Left ventricle myocardium inferior (tissue), 1 donor: ENCODE measurements around the gene DTNA. TPM values are rescaled to one million over a fixed set of nuclear protein-coding genes. Genes with fewer than 3 reads are reported as not detected.

Source experiments
- DNase-seq: peaks from one replicate; pipeline ENCODE4 v3.0.0-alpha.2; 2020
- H3K27ac ChIP-seq: fragments of 200-600 bp; replicated peaks from 2 replicates; pipeline ENCODE4 v1.8.0; 2021
- H3K27me3 ChIP-seq: fragments of 200-600 bp; 2 replicates; pipeline ENCODE4 v1.8.0; 2021; ENCODE audit warnings: low read depth
- H3K36me3 ChIP-seq: fragments of 200-600 bp; 2 replicates; pipeline ENCODE4 v1.8.0; 2021
- H3K4me1 ChIP-seq: fragments of 200-600 bp; 2 replicates; pipeline ENCODE4 v1.8.0; 2021
- H3K4me3 ChIP-seq: fragments of 200-600 bp; 2 replicates; pipeline ENCODE4 v1.8.0; 2021; ENCODE audit warnings: mild to moderate bottlenecking, moderate library complexity
- H3K9me3 ChIP-seq: fragments of 200-600 bp; replicated peaks from 2 replicates; pipeline ENCODE4 v1.8.0; 2021
- intact Hi-C: fragments of 100-400 bp; cut with micrococcal nuclease; formaldehyde crosslinking; loops from one replicate; pipeline ENCODE4 v1.11.0; 2022
- total RNA-seq: library from RNA; stranded (reverse); fragmentation: NEBNext Ultra II Directional; extraction: Animal tissue kit (Norgen Biotek cat#: 25700); gene quantifications from one replicate; pipeline ENCODE4 v1.2.1, GENCODE V29; 2021
- TF ChIP-seq, protein P1 (sequence below): fragments of 200-600 bp; IDR thresholded peaks from 2 replicates; pipeline ENCODE4 v1.8.0; 2021; ENCODE audit warnings: antibody characterized with exemption, mild to moderate bottlenecking, borderline replicate concordance
- donor health status: DM: no; HTN: yes; CAD: no; lungs with severe emphysema.

Gene DTNA
- total RNA-seq, 1 donor from 2014 or later, result 167 TPM

DNA sequence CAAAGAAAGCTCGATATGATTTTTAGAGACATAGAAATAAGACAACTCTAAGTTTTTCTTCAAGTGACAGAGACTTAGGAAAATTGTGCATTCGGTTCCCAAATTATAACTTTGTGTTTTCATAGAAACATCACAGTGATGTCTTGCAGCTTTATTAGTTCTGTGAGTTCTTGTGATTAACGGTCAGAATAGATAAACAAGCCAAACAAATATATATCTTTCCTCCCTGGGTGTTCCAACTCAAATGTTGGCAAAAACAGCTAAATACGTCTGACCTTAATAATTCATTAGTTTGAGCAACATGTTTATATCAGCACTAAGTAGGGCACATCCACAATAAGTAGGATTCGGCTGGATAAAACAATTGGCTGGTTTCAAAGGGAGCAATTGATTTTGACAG is 47.6 kb downstream of the DTNA start:
- DNase-seq, result no peak
- TF ChIP-seq, protein P1, sequence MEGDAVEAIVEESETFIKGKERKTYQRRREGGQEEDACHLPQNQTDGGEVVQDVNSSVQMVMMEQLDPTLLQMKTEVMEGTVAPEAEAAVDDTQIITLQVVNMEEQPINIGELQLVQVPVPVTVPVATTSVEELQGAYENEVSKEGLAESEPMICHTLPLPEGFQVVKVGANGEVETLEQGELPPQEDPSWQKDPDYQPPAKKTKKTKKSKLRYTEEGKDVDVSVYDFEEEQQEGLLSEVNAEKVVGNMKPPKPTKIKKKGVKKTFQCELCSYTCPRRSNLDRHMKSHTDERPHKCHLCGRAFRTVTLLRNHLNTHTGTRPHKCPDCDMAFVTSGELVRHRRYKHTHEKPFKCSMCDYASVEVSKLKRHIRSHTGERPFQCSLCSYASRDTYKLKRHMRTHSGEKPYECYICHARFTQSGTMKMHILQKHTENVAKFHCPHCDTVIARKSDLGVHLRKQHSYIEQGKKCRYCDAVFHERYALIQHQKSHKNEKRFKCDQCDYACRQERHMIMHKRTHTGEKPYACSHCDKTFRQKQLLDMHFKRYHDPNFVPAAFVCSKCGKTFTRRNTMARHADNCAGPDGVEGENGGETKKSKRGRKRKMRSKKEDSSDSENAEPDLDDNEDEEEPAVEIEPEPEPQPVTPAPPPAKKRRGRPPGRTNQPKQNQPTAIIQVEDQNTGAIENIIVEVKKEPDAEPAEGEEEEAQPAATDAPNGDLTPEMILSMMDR, result no peak
- H3K4me3 ChIP-seq, result no peak overlapping the region
- H3K27ac ChIP-seq, result no peak overlapping the region
- intact Hi-C loops, result no loop called here
- H3K27me3 ChIP-seq, result no peaks in the 10 kb centered on the region
- no peaks in the 10 kb centered on the region for H3K9me3 ChIP-seq
- peaks cover 23% of the 10 kb centered on the region for H3K4me1 ChIP-seq
- peaks cover 4% of the 10 kb centered on the region for H3K36me3 ChIP-seq

DNA sequence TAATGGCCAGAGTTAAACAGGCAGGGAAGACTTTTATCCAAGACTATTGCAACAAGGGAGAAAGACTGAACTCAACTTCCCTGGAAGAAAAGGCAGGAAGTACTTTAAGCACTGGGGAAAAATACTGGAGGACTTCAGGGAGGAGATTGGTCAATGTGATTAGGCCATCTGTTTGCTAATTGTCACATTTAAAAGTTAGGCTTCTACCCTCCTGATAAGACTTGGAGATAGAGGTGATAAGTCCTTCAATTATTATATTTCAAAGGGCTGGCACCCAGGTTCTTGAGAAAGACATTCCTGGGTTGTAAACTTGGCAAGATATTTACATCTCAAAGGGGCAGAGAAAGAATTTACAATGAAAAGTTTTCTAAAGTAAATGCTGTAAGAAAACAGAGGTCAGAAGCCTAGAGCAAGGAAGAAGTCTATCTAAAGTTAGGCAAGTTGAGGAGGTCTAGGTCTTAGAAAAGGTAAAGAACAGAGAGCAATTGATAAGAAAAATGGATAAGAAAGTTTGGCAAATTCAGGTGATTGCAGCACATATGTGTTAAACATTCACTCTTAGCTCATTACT is 48.4 kb downstream of the DTNA start:
- no peak overlapping the region for H3K27ac ChIP-seq
- H3K4me1 ChIP-seq, result peaks cover 23% of the 10 kb centered on the region
- H3K36me3 ChIP-seq, result peaks cover 4% of the 10 kb centered on the region
- no peaks in the 10 kb centered on the region for H3K27me3 ChIP-seq
- TF ChIP-seq, protein P1, result no peak
- DNase-seq, result no peak
- H3K9me3 ChIP-seq, result no peaks in the 10 kb centered on the region
- intact Hi-C loops, result no loop called here
- H3K4me3 ChIP-seq, result no peak overlapping the region

DNA sequence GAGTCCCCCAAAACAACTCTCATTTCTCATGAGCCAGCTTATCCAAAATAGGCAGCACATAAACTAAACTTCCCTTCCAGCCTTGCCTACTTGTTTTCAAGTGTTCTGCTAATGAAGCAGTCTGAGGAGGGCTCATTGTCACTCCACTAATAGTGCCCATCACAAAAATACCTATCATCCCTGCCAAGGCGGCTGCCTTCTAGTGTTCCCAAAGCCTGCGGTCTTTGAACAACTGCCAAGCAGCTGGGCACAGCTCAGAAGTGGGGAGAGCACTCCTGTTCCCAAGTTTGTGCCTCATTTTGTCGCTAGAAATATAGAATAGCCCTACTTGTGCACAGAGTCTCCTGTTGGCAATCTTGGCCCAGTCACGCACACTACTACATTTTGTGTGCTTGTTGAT is 50.3 kb downstream of the DTNA start:
- TF ChIP-seq, protein P1, result no peak
- Histone ChIP-seq H3K27me3 (no peaks in the 10 kb centered on the region), H3K27ac (peak overlapping the region; percentile 21), H3K9me3 (no peaks in the 10 kb centered on the region), H3K36me3 (peaks cover 4% of the 10 kb centered on the region), H3K4me3 (no peak overlapping the region), H3K4me1 (peaks cover 16% of the 10 kb centered on the region)
- DNase-seq, result peak; percentile 33
- intact Hi-C loops, result no loop called here

DNA sequence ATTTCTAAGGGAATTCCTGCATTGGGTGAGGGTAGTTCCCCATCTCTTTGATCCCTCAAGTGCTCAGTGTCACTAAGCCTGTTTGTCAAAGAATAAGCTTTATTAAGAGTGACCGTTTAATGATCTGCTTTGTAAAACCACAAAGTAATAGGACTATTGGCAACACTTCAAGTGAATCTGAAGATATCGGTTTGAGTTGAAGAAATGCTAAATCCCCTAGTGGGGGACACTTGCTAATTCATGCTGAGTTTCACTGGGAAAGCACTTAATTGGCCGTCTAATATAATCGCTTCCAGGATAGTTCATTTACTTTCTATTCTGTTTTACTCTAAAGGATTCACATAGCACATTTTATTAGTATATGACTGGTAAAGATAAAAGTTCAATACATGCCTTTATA is 54.4 kb downstream of the DTNA start:
- TF ChIP-seq, protein P1, result no peak
- Histone ChIP-seq H3K4me3 (no peak overlapping the region), H3K27me3 (no peaks in the 10 kb centered on the region), H3K4me1 (peaks cover 14% of the 10 kb centered on the region), H3K27ac (no peak overlapping the region), H3K9me3 (no peaks in the 10 kb centered on the region), H3K36me3 (peaks cover 8% of the 10 kb centered on the region)
- no peak for DNase-seq
- intact Hi-C loops, result no loop called here

GRCh38 chr18:34767601-34768027 is 57.5 kb downstream of the DTNA start:
- no peak for DNase-seq
- intact Hi-C loops, result no loop called here
- H3K9me3 ChIP-seq, result no peaks in the 10 kb centered on the region

More at GRCh38 chr18:34767601-34768027, 57.5 kb downstream of the DTNA start:
- no peaks in the 10 kb centered on the region for H3K27me3 ChIP-seq
- no peak overlapping the region for H3K27ac ChIP-seq
- peaks cover 10% of the 10 kb centered on the region for H3K4me1 ChIP-seq
- H3K4me3 ChIP-seq, result no peak overlapping the region
- peaks cover 8% of the 10 kb centered on the region for H3K36me3 ChIP-seq
- TF ChIP-seq, protein P1, result no peak
